Measurements from ENCODE around the gene DPCD.

GRCh38 chr10:101607124-101607523 is 19.0 kb downstream of the DPCD start:
- TF ChIP-seq POLR2AphosphoS5 (IDR thresholded peaks at IDR 0.05) (no peak), POLR2A (IDR thresholded peaks at IDR 0.05) (no peak), CTCF (IDR thresholded peaks at IDR 0.05) (no peak)
